Measurements from ENCODE around the gene METTL23. TPM values are rescaled to one million over a fixed set of nuclear protein-coding genes. Genes with fewer than 3 reads are reported as not detected.

METTL23 gene
- total and polyA plus RNA-seq, 2 of the 8 experiments (the other 6 are each of a cell fraction or from before 2014, with no cell fraction given), result 36.1 to 60.2 TPM

DNA sequence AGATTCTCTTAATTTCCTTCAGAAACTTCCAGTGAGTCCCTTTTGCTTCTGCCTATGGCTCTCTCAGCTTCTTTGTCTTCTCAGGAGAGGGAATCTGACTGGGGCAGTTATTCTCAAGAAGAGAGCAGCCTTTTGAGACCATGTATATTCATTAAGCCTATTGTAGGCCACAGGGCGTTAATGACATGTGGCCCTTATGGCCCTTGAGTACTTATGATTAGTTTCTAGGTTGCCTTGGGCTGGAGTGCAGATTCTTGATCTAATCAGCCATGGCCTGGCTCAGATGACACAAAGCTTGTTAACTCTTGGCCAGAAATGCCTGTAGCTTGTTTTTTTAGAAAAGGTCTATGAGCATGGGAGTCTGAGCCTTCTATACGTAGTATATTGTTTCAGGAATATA, 28.6 kb downstream of the METTL23 start:
- no peaks in the 10 kb centered on the region for H3K79me2 ChIP-seq (ENCODE audit: control insufficient read depth in 1 of 2, insufficient read depth in 2 of 2, low read length in 2 of 2)
- CTCF ChIA-PET (ENCODE audit: partially characterized antibody), result interaction anchor here (0.6 to 2.1 kb wide), 3 partner anchors 26 to 174 kb away, joined by 4 to 6 read pairs (median 5); no protein-coding TSS in a partner anchor
- no peak overlapping the region for H2BK20ac ChIP-seq (ENCODE audit: low read length)
- no peak for DNase-seq (ENCODE audit: low read depth in 1 of 2, low spot score in 2 of 2)
- no peak overlapping the region for H2AK5ac ChIP-seq (ENCODE audit: low read depth, low read length)
- H3K27me3 ChIP-seq (replicated peaks in 1 of 4; ENCODE audit: control insufficient read depth in 3 of 4, extremely low read depth in 1 of 4, insufficient read depth in 3 of 4, low read length in 3 of 4), result no peaks in the 10 kb centered on the region
- H3K4me3 ChIP-seq (ENCODE audit: extremely low read depth in 1 of 4, insufficient read depth in 2 of 4, low read depth in 3 of 4, low read length in 4 of 4), result no peak overlapping the region
- H3K9ac ChIP-seq (replicated peaks in 1 of 4; ENCODE audit: extremely low read depth in 1 of 4, low read depth in 3 of 4, low read length in 3 of 4), result no peak overlapping the region
- peaks cover 0 to 1% of the 10 kb centered on the region in 2 experiments for H4K20me1 ChIP-seq (replicated peaks in 1 of 2; ENCODE audit: control insufficient read depth in 1 of 2, insufficient read depth in 2 of 2, low read length in 2 of 2)
- no peak overlapping the region for H4K91ac ChIP-seq (replicated peaks; ENCODE audit: insufficient read length, low read length)
- H3K18ac ChIP-seq (ENCODE audit: extremely low read depth, low read length), result no peak overlapping the region
- no peak overlapping the region for H3K56ac ChIP-seq (replicated peaks; ENCODE audit: insufficient read length, low read depth, low read length)
- no peak overlapping the region for H2BK15ac ChIP-seq (ENCODE audit: low read length)
- no peak overlapping the region for H2BK5ac ChIP-seq (ENCODE audit: low read depth, low read length)
- 90% methylated on average over 2 of the region's 2 CpGs; no CpG with 5 or more reads in 1 of the 2 experiments for WGBS, 2 experiments (ENCODE audit: extremely low coverage in 1 of 2, insufficient coverage in 1 of 2, insufficient read length in 1 of 2, insufficient replicate concordance in 2 of 2, low coverage in 1 of 2, low lambda C conversion rate in 2 of 2, missing lambda C conversion rate in 1 of 2)
- H3K4ac ChIP-seq (replicated peaks; ENCODE audit: insufficient read length, low read depth, low read length), result no peak overlapping the region
- no peak for TF ChIP-seq JUND (IDR thresholded peaks at IDR 0.05; ENCODE audit: low read length)
- H3K23me2 ChIP-seq (ENCODE audit: low read depth, low read length), result no peaks in the 10 kb centered on the region
- no peak overlapping the region for H2AFZ ChIP-seq (ENCODE audit: low read length)
- POLR2A ChIA-PET (ENCODE audit: partially characterized antibody), result interaction anchor here (0.6 to 1.3 kb wide), 4 partner anchors 14 to 568 kb away, joined by 3 to 7 read pairs (median 4); partner anchors contain the start of gene MFSD11
- no peak overlapping the region for H2BK120ac ChIP-seq (replicated peaks; ENCODE audit: low read depth, low read length)
- H3K9me3 ChIP-seq (ENCODE audit: insufficient read depth in 2 of 2, low read depth in 1 of 2, low read length in 1 of 2), result no peaks in the 10 kb centered on the region
- H2BK12ac ChIP-seq (ENCODE audit: low read depth, low read length), result no peak overlapping the region
- no peak overlapping the region for H3K23ac ChIP-seq (ENCODE audit: insufficient read length)
- peaks cover 0 to 4% (median 4%) of the 10 kb centered on the region in 4 experiments; a peak in 4 of 8 replicates for H3K36me3 ChIP-seq (ENCODE audit: control insufficient read depth in 2 of 4, insufficient read depth in 4 of 4, low read length in 3 of 4)
- H3K14ac ChIP-seq (ENCODE audit: insufficient read length), result no peak overlapping the region
- H3K4me1 ChIP-seq (replicated peaks in 1 of 4; ENCODE audit: control insufficient read depth in 3 of 4, insufficient read depth in 4 of 4, low read length in 3 of 4), result no peaks in the 10 kb centered on the region
- no peak overlapping the region for H3K4me2 ChIP-seq (ENCODE audit: insufficient read depth in 1 of 2, low read depth in 2 of 2, low read length in 2 of 2)
- H4K5ac ChIP-seq (ENCODE audit: insufficient read length, low read depth, low read length), result no peak overlapping the region
- H3K27ac ChIP-seq (ENCODE audit: low read depth, low read length), result no peak overlapping the region
- H4K8ac ChIP-seq (ENCODE audit: extremely low read depth, insufficient read depth, low read length), result no peak overlapping the region
- no peak for FAIRE-seq
- no peaks in the 10 kb centered on the region for H3K79me1 ChIP-seq (ENCODE audit: low read depth, low read length)
